ENCODE results near the gene WASHC2A. TPM values are rescaled to one million over a fixed set of nuclear protein-coding genes. Genes with fewer than 3 reads are reported as not detected.
"Not testable (repeated sequence)": the region's sequence is repeated elsewhere in the genome, so short reads cannot be mapped to it uniquely, and the experiment has no call there.

Gene WASHC2A
- polyA plus RNA-seq, 3 donors from 2014 or later: 9.5 to 34.0 (median 15.1) TPM

DNA sequence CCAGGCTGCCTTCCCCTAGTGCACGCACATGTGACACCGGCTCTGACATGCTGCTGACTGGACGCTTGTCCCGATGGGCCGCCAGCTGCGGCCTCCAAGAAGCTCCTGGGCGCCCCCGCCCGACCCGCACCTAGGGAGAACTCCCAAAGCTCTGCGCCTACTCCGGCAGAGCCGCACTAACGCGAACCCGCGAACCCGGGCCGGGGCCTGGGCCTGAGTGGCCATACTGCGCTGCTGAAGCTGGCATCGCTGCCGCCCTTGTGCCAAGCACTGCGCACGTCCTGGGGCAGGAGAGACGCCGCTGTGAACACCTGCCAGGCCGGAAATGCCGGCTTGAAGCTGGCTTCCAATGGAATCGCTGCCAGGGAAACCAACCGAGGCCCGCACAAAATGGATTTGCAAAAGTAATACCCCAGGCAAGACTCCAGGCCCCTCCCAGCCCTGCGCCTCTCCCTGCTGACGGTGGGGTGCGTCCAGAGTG is 85.1 kb downstream of the WASHC2A start:
- no peaks in the 10 kb centered on the region for H3K9me3 Mint-ChIP-seq
- no peak for DNase-seq
- H3K27ac Mint-ChIP-seq: no peak overlapping the region
- H3K36me3 Mint-ChIP-seq: no peaks in the 10 kb centered on the region
- no peak overlapping the region for H3K4me3 Mint-ChIP-seq
- H3K27me3 Mint-ChIP-seq (ENCODE audit: low read depth in 3 of 3): peaks cover 0 to 6% (median 3%) of the 10 kb centered on the region in 3 donors
- H3K4me1 Mint-ChIP-seq: no peaks in the 10 kb centered on the region

DNA sequence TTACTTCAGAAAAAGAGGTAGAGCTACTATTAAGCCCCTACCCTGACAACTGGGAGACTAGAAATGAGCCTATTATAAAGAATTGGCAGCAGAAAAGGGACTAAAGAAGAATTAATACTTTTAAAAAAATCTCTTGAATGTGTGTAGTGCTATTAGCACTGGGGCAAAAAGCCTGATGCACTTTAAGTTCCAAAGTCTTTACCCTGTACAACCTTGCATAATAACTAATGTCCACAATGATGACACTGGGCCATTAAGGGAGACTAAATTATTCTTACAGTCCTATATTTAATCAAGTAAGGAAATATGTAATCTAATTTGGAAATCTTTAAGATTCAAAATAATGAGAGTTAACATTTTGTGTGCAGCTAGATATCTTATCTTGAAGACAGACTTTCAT is 90.1 kb downstream of the WASHC2A start:
- not testable (repeated sequence) for H3K27ac Mint-ChIP-seq; H3K27me3 Mint-ChIP-seq (ENCODE audit: low read depth in 3 of 3); H3K4me1 Mint-ChIP-seq; H3K36me3 Mint-ChIP-seq; H3K4me3 Mint-ChIP-seq; H3K9me3 Mint-ChIP-seq; DNase-seq

DNA sequence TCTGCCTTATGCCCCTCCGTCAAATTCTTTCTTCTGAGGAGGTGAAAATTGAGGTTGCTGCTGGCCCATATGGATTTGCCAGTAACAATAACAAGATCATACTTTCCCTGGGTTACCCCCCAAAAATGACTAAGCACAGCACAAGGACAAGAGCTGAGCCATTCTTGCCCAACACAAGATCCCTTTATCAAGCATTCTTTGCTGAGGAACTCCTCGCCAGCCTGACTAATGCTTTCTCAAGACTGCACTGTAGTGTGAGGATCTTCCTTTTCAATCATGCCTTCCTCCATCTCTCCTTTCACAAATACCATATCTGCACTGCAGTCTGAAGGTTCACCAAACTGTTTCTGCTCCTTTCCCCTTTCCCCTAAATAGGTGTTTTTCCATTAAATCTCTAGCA is 92.1 kb downstream of the WASHC2A start:
- not testable (repeated sequence) for H3K36me3 Mint-ChIP-seq; H3K9me3 Mint-ChIP-seq; DNase-seq; H3K4me1 Mint-ChIP-seq; H3K4me3 Mint-ChIP-seq; H3K27me3 Mint-ChIP-seq (ENCODE audit: low read depth in 3 of 3); H3K27ac Mint-ChIP-seq

GRCh38 chr10:50165038-50165437 is 97.3 kb downstream of the WASHC2A start:
- H3K4me3 Mint-ChIP-seq; H3K27ac Mint-ChIP-seq; H3K36me3 Mint-ChIP-seq; DNase-seq; H3K27me3 Mint-ChIP-seq (ENCODE audit: low read depth in 3 of 3); H3K4me1 Mint-ChIP-seq; H3K9me3 Mint-ChIP-seq: not testable (repeated sequence)

- not testable (repeated sequence) for H3K36me3 Mint-ChIP-seq; H3K4me1 Mint-ChIP-seq; DNase-seq; H3K27ac Mint-ChIP-seq; H3K9me3 Mint-ChIP-seq; H3K4me3 Mint-ChIP-seq; H3K27me3 Mint-ChIP-seq (ENCODE audit: low read depth in 3 of 3)
Measured at GRCh38 chr10:50167833-50168232, 100.1 kb downstream of the WASHC2A start.

GRCh38 chr10:50169506-50169905 is 101.8 kb downstream of the WASHC2A start:
- H3K4me3 Mint-ChIP-seq; H3K9me3 Mint-ChIP-seq; H3K27me3 Mint-ChIP-seq (ENCODE audit: low read depth in 3 of 3); H3K4me1 Mint-ChIP-seq; H3K27ac Mint-ChIP-seq; H3K36me3 Mint-ChIP-seq; DNase-seq: not testable (repeated sequence)

GRCh38 chr10:50174788-50175525 is 107.2 kb downstream of the WASHC2A start:
- DNase-seq; H3K27ac Mint-ChIP-seq; H3K27me3 Mint-ChIP-seq (ENCODE audit: low read depth in 3 of 3): not testable (repeated sequence)

More at GRCh38 chr10:50174788-50175525, 107.2 kb downstream of the WASHC2A start:
- H3K4me3 Mint-ChIP-seq, H3K4me1 Mint-ChIP-seq, H3K9me3 Mint-ChIP-seq, H3K36me3 Mint-ChIP-seq: not testable (repeated sequence)

Other genes with a start within 250 kb of the WASHC2A start
- 10 to 100 TPM in 1 of 3 donors, 1 to 10 TPM in 2; 7.5 to 19.3 (median 9.1) TPM for gene PARG, start 125.9 kb upstream of the WASHC2A start, polyA plus RNA-seq
- gene TIMM23B, start 125.9 kb upstream of the WASHC2A start, polyA plus RNA-seq: 10 to 100 TPM; 13.3 to 16.5 (median 14.1) TPM
- 1 to 10 TPM in 1 of 3 donors, under 1 TPM in 2; 0.59 to 2.0 (median 0.63) TPM for gene AGAP6, start 79.5 kb upstream of the WASHC2A start, polyA plus RNA-seq
- gene ASAH2, start 183.6 kb downstream of the WASHC2A start, polyA plus RNA-seq: 1 to 10 TPM in 2 of 3 donors, under 1 TPM in 1; 0.93 to 1.5 (median 1.2) TPM

All from immature natural killer cell (primary cell).